ENCODE results near the gene RSBN1L.

- TF ChIP-seq POLR2AphosphoS5 (IDR thresholded peaks at IDR 0.05; ENCODE audit: borderline replicate concordance, low read depth, low read length) (no peak), EZH2 (IDR thresholded peaks at IDR 0.05) (no peak), FOXP2 (optimal IDR thresholded peaks at IDR 0.05; ENCODE audit: control extremely low read depth, extremely low read length, insufficient read depth) (no peak)
These were observed 46.4 kb upstream of the RSBN1L start for GRCh38 chr7:77649716-77650349.

Measured in SK-N-MC (cell line).